Stomach (tissue), 4 donors: ENCODE measurements around the gene FAM168B.

Source experiments
- POLR2A ChIP-seq, 4 donors: fragments of 450-650 bp; IDR thresholded peaks; one replicate each; pipeline ENCODE4 v1.6.1; 2016; ENCODE audit warnings: antibody characterized with exemption in 4 of 4, control low read depth in 2 of 4, mild to moderate bottlenecking in 1 of 4, moderate library complexity in 1 of 4
- POLR2AphosphoS5 ChIP-seq, 3 donors: sonication (generic); formaldehyde crosslinking; IDR thresholded peaks; one replicate each; pipeline ENCODE4 v1.6.1; 2016; ENCODE audit warnings: antibody characterized with exemption in 3 of 3
- TF ChIP-seq, protein P1 (sequence below), 7 experiments: fragments of 450-650 bp in 4 of 7; fragments of 200-600 bp in 3 of 7; sonication (generic) in 3 of 7; IDR thresholded peaks; one replicate each; pipeline ENCODE4 v1.5.1; 2016 to 2019; ENCODE audit warnings: antibody characterized with exemption in 7 of 7, control low read depth in 2 of 7, mild to moderate bottlenecking in 1 of 7

DNA sequence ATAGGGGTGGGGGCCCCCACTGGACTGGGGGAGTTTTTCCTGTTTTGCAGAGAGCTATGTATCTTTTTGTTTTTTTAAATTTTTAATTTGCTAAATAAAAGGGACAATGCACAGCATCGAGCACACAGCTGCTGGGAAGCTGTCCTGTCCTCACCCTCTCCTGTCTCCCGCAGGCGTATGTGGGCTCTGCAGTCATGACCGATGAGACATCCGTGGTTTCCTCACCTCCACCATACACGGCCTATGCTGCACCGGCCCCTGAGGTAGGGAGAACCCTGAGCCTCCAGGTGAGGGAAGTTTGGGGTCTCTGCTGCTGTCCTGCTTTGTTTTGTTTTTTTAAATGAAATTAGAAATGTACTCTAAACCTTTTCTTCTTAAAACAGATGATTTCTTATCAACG, 39.5 kb upstream of the FAM168B start:
- TF ChIP-seq, protein P1, sequence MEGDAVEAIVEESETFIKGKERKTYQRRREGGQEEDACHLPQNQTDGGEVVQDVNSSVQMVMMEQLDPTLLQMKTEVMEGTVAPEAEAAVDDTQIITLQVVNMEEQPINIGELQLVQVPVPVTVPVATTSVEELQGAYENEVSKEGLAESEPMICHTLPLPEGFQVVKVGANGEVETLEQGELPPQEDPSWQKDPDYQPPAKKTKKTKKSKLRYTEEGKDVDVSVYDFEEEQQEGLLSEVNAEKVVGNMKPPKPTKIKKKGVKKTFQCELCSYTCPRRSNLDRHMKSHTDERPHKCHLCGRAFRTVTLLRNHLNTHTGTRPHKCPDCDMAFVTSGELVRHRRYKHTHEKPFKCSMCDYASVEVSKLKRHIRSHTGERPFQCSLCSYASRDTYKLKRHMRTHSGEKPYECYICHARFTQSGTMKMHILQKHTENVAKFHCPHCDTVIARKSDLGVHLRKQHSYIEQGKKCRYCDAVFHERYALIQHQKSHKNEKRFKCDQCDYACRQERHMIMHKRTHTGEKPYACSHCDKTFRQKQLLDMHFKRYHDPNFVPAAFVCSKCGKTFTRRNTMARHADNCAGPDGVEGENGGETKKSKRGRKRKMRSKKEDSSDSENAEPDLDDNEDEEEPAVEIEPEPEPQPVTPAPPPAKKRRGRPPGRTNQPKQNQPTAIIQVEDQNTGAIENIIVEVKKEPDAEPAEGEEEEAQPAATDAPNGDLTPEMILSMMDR (IDR thresholded peaks at IDR 0.05) = no peak
- TF ChIP-seq POLR2A (IDR thresholded peaks at IDR 0.05) (no peak), POLR2AphosphoS5 (IDR thresholded peaks at IDR 0.05) (no peak)
